Lower leg skin (tissue), 4 donors: Measurements from ENCODE around the gene LILRB2. TPM values are rescaled to one million over a fixed set of nuclear protein-coding genes. Genes with fewer than 3 reads are reported as not detected.
"Not testable (repeated sequence)": the region's sequence is repeated elsewhere in the genome, so short reads cannot be mapped to it uniquely, and the experiment has no call there.

ENCODE experiments used
- DNase-seq, 2 donors: peaks; one replicate each; pipeline ENCODE4 v3.0.0-alpha.2; 2019; ENCODE audit warnings: low spot score in 2 of 2
- H3K4me3 ChIP-seq: fragments of 200-600 bp; sonication (generic); 2 replicates; pipeline ENCODE4 v1.5.1; 2017; ENCODE audit warnings: mild to moderate bottlenecking, low read depth; ENCODE audit not compliant: poor library complexity, severe bottlenecking
- POLR2A ChIP-seq, 2 donors: fragments of 450-650 bp; IDR thresholded peaks; one replicate each; pipeline ENCODE4 v1.6.1; 2016 to 2017; ENCODE audit warnings: antibody characterized with exemption in 2 of 2, mild to moderate bottlenecking in 1 of 2, moderate library complexity in 1 of 2
- WGBS, 2 donors: methylation state at CpG; one replicate each; pipeline ENCODE4 v1.1.5; 2018; 5-methylcytosine and 5-hydroxymethylcytosine counted together
- intact Hi-C: fragments of 100-400 bp; cut with DNase I; formaldehyde crosslinking; loops from one replicate; pipeline ENCODE4 v1.15.0; 2023; ENCODE audit warnings: low total_unique reads
- total RNA-seq, 4 donors: library from RNA; depleted of rRNA; stranded (reverse); fragments of >200 nt; gene quantifications; one replicate each; pipeline ENCODE4 v1.1.0, GENCODE V29; 2016
- TF ChIP-seq, protein P1 (sequence below), 3 donors: fragments of 450-650 bp; IDR thresholded peaks; one replicate each; pipeline ENCODE4 v1.5.1; 2016; ENCODE audit warnings: antibody characterized with exemption in 3 of 3, mild to moderate bottlenecking in 3 of 3, moderate library complexity in 2 of 3

The LILRB2 gene
- total RNA-seq, result 1 to 10 TPM in 2 of 4 donors, under 1 TPM in 2; 0.78 to 1.6 (median 1.1) TPM

- H3K4me3 ChIP-seq, result no peak within 1 kb of the TSS
- 69 to 71% methylated on average over 12 of the region's 12 CpGs for WGBS, 2 donors
- TF ChIP-seq, protein P1, sequence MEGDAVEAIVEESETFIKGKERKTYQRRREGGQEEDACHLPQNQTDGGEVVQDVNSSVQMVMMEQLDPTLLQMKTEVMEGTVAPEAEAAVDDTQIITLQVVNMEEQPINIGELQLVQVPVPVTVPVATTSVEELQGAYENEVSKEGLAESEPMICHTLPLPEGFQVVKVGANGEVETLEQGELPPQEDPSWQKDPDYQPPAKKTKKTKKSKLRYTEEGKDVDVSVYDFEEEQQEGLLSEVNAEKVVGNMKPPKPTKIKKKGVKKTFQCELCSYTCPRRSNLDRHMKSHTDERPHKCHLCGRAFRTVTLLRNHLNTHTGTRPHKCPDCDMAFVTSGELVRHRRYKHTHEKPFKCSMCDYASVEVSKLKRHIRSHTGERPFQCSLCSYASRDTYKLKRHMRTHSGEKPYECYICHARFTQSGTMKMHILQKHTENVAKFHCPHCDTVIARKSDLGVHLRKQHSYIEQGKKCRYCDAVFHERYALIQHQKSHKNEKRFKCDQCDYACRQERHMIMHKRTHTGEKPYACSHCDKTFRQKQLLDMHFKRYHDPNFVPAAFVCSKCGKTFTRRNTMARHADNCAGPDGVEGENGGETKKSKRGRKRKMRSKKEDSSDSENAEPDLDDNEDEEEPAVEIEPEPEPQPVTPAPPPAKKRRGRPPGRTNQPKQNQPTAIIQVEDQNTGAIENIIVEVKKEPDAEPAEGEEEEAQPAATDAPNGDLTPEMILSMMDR (IDR thresholded peaks at IDR 0.05), result no peak
- no peak for TF ChIP-seq POLR2A (IDR thresholded peaks at IDR 0.05)
- intact Hi-C loops, result no loop called here
- DNase-seq, result peak in 1 of 2 donors; percentile 42
Observed at GRCh38 chr19:54281007-54281728, at the start of gene LILRB2. LILRB2 (minus strand) TSS chr19:54281110; CDS start chr19:54280496, 614 bp downstream.

DNA sequence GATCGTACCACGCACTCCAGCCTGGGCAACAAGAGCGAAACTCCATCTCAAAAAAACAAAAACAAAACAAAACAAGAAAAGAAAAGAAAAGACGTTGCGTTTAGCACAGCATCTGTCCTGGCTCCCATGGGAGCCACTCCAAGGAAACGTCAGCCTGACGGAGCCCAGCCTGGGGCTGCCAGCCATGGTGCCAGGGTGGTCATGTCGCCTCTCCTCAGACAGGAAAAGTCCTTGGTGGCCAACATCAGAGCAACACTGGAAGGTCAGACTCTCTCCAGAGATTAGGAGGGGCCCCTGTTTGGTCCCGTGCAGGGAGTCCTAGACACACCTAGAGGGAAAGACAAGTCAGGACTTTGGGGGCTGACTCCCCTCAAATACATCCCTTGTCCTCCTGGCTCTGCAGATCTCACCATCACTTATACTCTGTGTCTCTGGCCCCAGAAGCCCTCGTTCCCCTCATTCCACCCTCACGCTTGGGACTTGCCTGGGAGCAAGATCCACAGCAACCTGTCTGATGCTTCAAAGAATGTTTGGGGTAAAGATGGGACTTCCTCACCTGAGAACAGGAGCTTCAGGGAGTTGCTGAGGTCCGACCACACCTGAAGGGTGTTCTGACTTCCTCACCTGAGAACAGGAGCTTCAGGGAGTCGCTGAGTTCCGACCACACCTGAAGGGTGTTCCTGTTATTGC lies 48.7 kb upstream of the LILRB2 start:
- TF ChIP-seq POLR2A (IDR thresholded peaks at IDR 0.05), result no peak
- TF ChIP-seq, protein P1 (IDR thresholded peaks at IDR 0.05), result no peak
- peak in 1 of 2 donors; percentile 57 for DNase-seq
- WGBS, 2 donors, result 76 to 85% methylated on average over 11 to 14 of the region's 14 CpGs
- H3K4me3 ChIP-seq, result no peak overlapping the region
- intact Hi-C loops, result no loop called here

DNA sequence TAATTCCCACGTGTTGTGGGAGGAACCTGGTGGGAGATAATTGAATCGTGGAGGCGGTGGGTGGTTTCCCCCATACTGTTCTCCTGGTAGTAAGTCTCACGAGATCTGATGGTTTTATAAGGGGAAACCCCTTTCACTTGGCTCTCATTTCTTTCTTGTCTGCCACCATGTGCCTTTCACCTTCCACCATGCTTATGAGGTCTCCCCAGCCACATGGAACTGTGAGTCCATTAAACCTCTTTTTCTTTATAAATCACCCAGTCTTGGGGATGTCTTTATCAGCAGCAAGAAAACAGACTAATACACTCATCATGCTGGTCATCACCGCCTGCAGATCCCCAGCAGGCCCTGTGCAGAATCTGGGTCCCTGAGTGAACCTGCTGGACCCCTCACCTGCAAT lies 47.9 kb upstream of the LILRB2 start:
- peak in 1 of 2 donors; percentile 49 for DNase-seq
- WGBS, 2 donors, result 76 to 79% methylated on average over 5 of the region's 5 CpGs
- intact Hi-C loops, H3K4me3 ChIP-seq: not testable (repeated sequence)

GRCh38 chr19:54325631-54326030 lies 44.7 kb upstream of the LILRB2 start:
- peak in 1 of 2 donors; percentile 75 for DNase-seq
- intact Hi-C loops, result no loop called here
- no peak for TF ChIP-seq POLR2A (IDR thresholded peaks at IDR 0.05)
- TF ChIP-seq, protein P1 (IDR thresholded peaks at IDR 0.05), result no peak
- 70 to 79% methylated on average over 5 of the region's 5 CpGs for WGBS, 2 donors
- no peak overlapping the region for H3K4me3 ChIP-seq

DNA sequence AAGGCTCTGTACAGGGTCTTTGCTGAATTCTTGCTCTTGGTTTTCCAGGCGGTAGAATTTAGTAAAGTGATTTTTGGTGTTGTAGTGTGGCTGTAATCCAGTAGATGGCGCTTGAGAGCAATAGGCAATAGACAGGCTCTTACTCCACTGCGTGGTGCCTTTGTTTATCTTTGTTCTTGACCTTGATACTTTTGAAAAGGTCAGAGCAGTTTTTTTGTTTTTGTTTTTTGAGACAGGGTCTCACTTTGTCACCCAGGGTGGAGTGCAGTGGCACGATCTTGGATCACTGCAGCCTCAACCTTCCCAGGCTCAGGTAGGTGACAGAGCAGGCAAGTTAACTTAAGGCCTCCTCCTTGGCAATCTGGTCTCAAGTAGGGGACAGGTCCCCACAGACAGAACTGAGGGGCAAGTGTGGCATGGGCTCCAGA lies 44.3 kb upstream of the LILRB2 start:
- intact Hi-C loops, result no loop called here

DNA sequence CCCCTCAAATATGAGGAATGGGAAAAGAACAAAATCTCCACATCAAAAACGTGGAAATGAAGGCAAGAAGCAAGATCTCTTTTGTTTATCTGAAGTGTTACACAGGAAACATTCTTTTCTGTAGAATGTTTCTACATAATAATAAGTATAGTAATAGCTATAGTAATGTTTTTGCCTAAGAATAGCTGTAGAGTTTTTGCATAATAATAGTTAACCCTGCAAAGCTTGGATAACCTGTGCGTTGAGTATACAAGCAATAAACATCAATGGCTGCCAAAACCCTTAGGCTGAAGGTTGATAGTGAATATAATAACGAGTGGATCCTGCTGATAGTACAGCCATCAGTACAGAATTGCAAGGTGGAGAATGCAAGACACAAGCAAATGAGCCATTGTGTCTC lies 43.2 kb upstream of the LILRB2 start:
- DNase-seq, result no peak
- no peak overlapping the region for H3K4me3 ChIP-seq
- WGBS, 2 donors, result 17 to 27% methylated on average over 3 of the region's 3 CpGs
- intact Hi-C loops, result no loop called here
- TF ChIP-seq, protein P1 (IDR thresholded peaks at IDR 0.05), result no peak
- TF ChIP-seq POLR2A (IDR thresholded peaks at IDR 0.05), result no peak

More for the DNA sequence above, 44.3 kb upstream of the LILRB2 start:
- no peak overlapping the region for H3K4me3 ChIP-seq
- DNase-seq, result peak in 1 of 2 donors; percentile 54
- WGBS, 2 donors, result 5 to 8% methylated on average over 4 of the region's 4 CpGs
- TF ChIP-seq, protein P1 (IDR thresholded peaks at IDR 0.05), result no peak
- TF ChIP-seq POLR2A (IDR thresholded peaks at IDR 0.05), result no peak

DNA sequence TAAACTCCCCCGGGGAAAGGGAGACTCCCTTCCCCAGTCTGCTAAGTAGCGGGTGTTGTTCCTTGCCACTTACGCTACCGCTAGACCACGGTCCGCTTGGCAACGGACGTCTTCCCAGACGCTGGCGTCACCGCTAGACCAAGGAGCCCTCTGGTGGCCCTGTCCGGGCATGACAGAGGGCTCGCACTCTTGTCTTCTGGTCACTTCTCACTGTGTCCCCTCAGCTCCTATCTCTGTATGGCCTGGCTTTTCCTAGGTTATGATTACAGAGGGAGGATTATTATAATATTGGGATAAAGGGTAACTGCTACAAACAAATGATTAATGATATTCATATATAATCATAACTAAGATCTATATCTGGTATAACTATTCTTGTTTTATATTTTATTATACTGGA lies 42.0 kb upstream of the LILRB2 start:
- H3K4me3 ChIP-seq, intact Hi-C loops: not testable (repeated sequence)
- WGBS, 2 donors, result 20% methylated on average over 9 of the region's 13 CpGs; no CpG with 5 or more reads in 1 of the 2 donors
- peak in 1 of 2 donors; percentile 28 for DNase-seq

GRCh38 chr19:54322295-54322694 lies 41.4 kb upstream of the LILRB2 start:
- H3K4me3 ChIP-seq, intact Hi-C loops: not testable (repeated sequence)
- WGBS, 2 donors, result 85 to 87% methylated on average over 10 to 13 of the region's 13 CpGs
- DNase-seq, result peak in 1 of 2 donors; percentile 58
